ENCODE results near the gene ZKSCAN1. TPM values are rescaled to one million over a fixed set of nuclear protein-coding genes. Genes with fewer than 3 reads are reported as not detected.

Gene ZKSCAN1
- total RNA-seq, 1 experiment from 2014 or later, result 29.8 TPM

DNA sequence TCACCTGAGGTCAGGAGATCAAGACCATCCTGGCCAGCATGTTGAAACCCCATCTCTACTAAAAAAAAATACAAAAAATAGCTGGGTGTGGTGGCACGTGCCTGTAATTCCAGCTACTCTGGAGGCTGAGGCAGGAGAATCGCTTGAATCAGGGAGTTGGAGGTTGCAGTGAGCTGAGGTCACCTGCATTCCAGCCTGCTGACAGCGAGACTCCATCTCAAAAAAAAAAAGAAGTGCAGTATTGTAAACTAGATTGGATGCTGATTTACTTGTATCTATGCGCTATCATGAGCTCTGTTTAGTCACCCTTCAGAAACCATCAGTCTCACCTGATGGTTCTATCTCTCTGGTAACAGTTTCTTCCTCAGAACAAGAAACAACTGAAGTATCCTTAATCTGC is 48.0 kb downstream of the ZKSCAN1 start:
- Mint-ChIP-seq H3K4me3 (no peak overlapping the region), H3K36me3 (ENCODE audit: insufficient read depth in 1 of 3, low read depth in 3 of 3) (peaks cover 47 to 86% (median 66%) of the 10 kb centered on the region in 3 experiments), H3K27ac (no peak overlapping the region), H3K9me3 (no peaks in the 10 kb centered on the region; a peak in 1 of 5 replicates), H3K27me3 (ENCODE audit: low read depth) (no peaks in the 10 kb centered on the region), H3K4me1 (no peaks in the 10 kb centered on the region)
- Histone ChIP-seq H3K9me3 (ENCODE audit: control insufficient read depth, low read depth, low read length) (no peaks in the 10 kb centered on the region), H4K8ac (replicated peaks; ENCODE audit: insufficient read length, low read depth, low read length) (no peak overlapping the region), H3K4ac (ENCODE audit: low read depth, low read length) (no peak overlapping the region), H4K91ac (ENCODE audit: insufficient read length, low read depth, low read length) (no peak overlapping the region), H3K4me1 (ENCODE audit: insufficient read depth, low read length) (no peaks in the 10 kb centered on the region), H3K79me1 (ENCODE audit: insufficient read depth, low read depth, low read length, poor library complexity, severe bottlenecking) (no peaks in the 10 kb centered on the region), H2BK20ac (ENCODE audit: low read depth, low read length, poor library complexity, severe bottlenecking) (no peak overlapping the region), H3K18ac (ENCODE audit: insufficient read length, low read depth, low read length) (no peak overlapping the region), H2BK12ac (ENCODE audit: insufficient read length, low read depth, low read length) (no peak overlapping the region), H4K5ac (ENCODE audit: insufficient read length, low read depth, low read length) (no peak overlapping the region), H3K14ac (ENCODE audit: insufficient read depth, low read length) (no peak overlapping the region), H3K23me2 (ENCODE audit: insufficient read length, low read depth, low read length, poor library complexity, severe bottlenecking) (no peaks in the 10 kb centered on the region), H2AK5ac (ENCODE audit: insufficient read length, low read length) (no peak overlapping the region), H3K79me2 (ENCODE audit: insufficient read depth, low read length) (no peaks in the 10 kb centered on the region), H2AFZ (ENCODE audit: low read length) (no peak overlapping the region), H3K9ac (ENCODE audit: extremely low read depth, insufficient read length, low read length) (no peak overlapping the region), H2BK15ac (ENCODE audit: low read depth, low read length) (no peak overlapping the region), H2BK120ac (ENCODE audit: low read depth, low read length, poor library complexity, severe bottlenecking) (no peak overlapping the region), H2BK5ac (ENCODE audit: insufficient read length, low read length) (no peak overlapping the region), H3K4me2 (ENCODE audit: insufficient read depth, insufficient read length, low read length) (no peak overlapping the region), H3K23ac (ENCODE audit: insufficient read length, low read depth, low read length) (no peak overlapping the region), H3T11ph (ENCODE audit: low read length) (no peak overlapping the region), H3K27ac (ENCODE audit: insufficient read length, low read depth, low read length) (no peak overlapping the region), H3K27me3 (ENCODE audit: insufficient read depth, low read length) (no peaks in the 10 kb centered on the region), H3K56ac (ENCODE audit: insufficient read length, low read depth, low read length) (no peak overlapping the region), H4K20me1 (ENCODE audit: control insufficient read depth, insufficient read depth, insufficient read length) (no peaks in the 10 kb centered on the region)
- no peak for DNase-seq
- no peak for TF ChIP-seq CTCF (conservative IDR thresholded peaks at IDR 0.05)
- WGBS (ENCODE audit: extremely low coverage, insufficient read length, low lambda C conversion rate), result no CpG with 5 or more reads among the region's 4 CpGs

All from H9 (cell line).